Spleen (tissue), 11 donors: Measurements from ENCODE around the gene MEGF6. TPM values are rescaled to one million over a fixed set of nuclear protein-coding genes. Genes with fewer than 3 reads are reported as not detected.

Experiments
- DNase-seq: peaks from one replicate; pipeline ENCODE4 v3.0.0-alpha.2; 2020
- H3K27ac ChIP-seq, 8 donors: fragments of 200-600 bp; sonication (generic) in 7 of 8; 1 replicate in 4 of 8; 2 replicates in 4 of 8; pipeline versions ENCODE4 v1.5.0 to v1.8.0; 2016 to 2021; ENCODE audit warnings: inconsistent platforms in 4 of 8, mild to moderate bottlenecking in 4 of 8, moderate library complexity in 1 of 8
- H3K27me3 ChIP-seq, 7 donors: fragments of 200-600 bp; sonication (generic) in 6 of 7; replicated peaks in 1 of 7; 1 replicate in 4 of 7; 2 replicates in 3 of 7; pipeline versions ENCODE4 v1.5.0 to v1.8.0; 2016 to 2021; ENCODE audit warnings: inconsistent platforms in 3 of 7, mild to moderate bottlenecking in 1 of 7
- H3K36me3 ChIP-seq, 6 donors: fragments of 200-600 bp; sonication (generic) in 5 of 6; 1 replicate in 4 of 6; 2 replicates in 2 of 6; pipeline versions ENCODE4 v1.5.0 to v1.8.0; 2016 to 2021; ENCODE audit warnings: inconsistent platforms in 2 of 6
- H3K4me1 ChIP-seq, 6 donors: fragments of 200-600 bp; sonication (generic) in 5 of 6; 1 replicate in 3 of 6; 2 replicates in 3 of 6; pipeline versions ENCODE4 v1.5.0 to v1.8.0; 2016 to 2021; ENCODE audit warnings: inconsistent platforms in 3 of 6
- H3K4me3 ChIP-seq, 8 donors: fragments of 200-600 bp; sonication (generic) in 7 of 8; 1 replicate in 4 of 8; 2 replicates in 4 of 8; pipeline versions ENCODE4 v1.5.0 to v1.8.0; 2016 to 2021; ENCODE audit warnings: inconsistent platforms in 4 of 8, mild to moderate bottlenecking in 4 of 8, moderate library complexity in 2 of 8
- H3K9me3 ChIP-seq, 8 donors: fragments of 200-600 bp; sonication (generic) in 7 of 8; 1 replicate in 4 of 8; 2 replicates in 4 of 8; pipeline versions ENCODE4 v1.5.0 to v1.8.0; 2016 to 2021; ENCODE audit warnings: inconsistent platforms in 4 of 8
- POLR2A ChIP-seq, 3 donors: fragments of 450-650 bp; IDR thresholded peaks; one replicate each; pipeline ENCODE4 v1.5.1; 2017; ENCODE audit warnings: antibody characterized with exemption in 3 of 3, mild to moderate bottlenecking in 1 of 3
- POLR2AphosphoS5 ChIP-seq, 3 donors: sonication (generic); formaldehyde crosslinking; IDR thresholded peaks; one replicate each; pipeline ENCODE4 v1.5.1; 2017; ENCODE audit warnings: antibody characterized with exemption in 3 of 3
- WGBS, 5 donors: extraction: QIAGEN DNeasy Blood & Tissue Kit in 3 of 5; methylation state at CpG; one replicate each; pipeline versions ENCODE4 v1.1.5 to v1.1.7; 2013 to 2018; 5-methylcytosine and 5-hydroxymethylcytosine counted together
- intact Hi-C: fragments of 100-400 bp; cut with DNase I; formaldehyde crosslinking; loops from one replicate; pipeline ENCODE4 v1.15.0; 2023; ENCODE audit warnings: low total_unique reads
- polyA plus RNA-seq, 3 donors: library from polyadenylated mRNA; stranded (reverse); fragments of 200-250 nt; gene quantifications; one replicate each; pipeline ENCODE4 v1.2.1, GENCODE V29; 2013
- total RNA-seq, 7 donors: library from RNA; depleted of rRNA in 3 of 7; stranded (reverse); fragments of >200 nt in 3 of 7; fragmentation: NEBNext Ultra II Directional in 4 of 7; extraction: Animal tissue kit (Norgen Biotek cat#: 25700) in 4 of 7; gene quantifications; one replicate each; pipeline versions ENCODE4 v1.1.0 to v1.2.1, GENCODE V29; 2016 to 2021
- TF ChIP-seq, protein P1 (sequence below), 11 experiments: fragments of 200-600 bp in 7 of 11; fragments of 450-650 bp in 4 of 11; sonication (generic) in 4 of 11; IDR thresholded peaks in 8 of 11; conservative IDR thresholded peaks in 3 of 11; 1 replicate in 7 of 11; 2 replicates in 4 of 11; pipeline versions ENCODE4 v1.4.0 to v1.8.0; 2016 to 2021; ENCODE audit warnings: antibody characterized with exemption in 11 of 11, inconsistent platforms in 4 of 11, mild to moderate bottlenecking in 1 of 11
- donor health status: healthy with polysubstance abuse.
- donor health status: DM: no; HTN: no; CAD: no; lungs with moderate emphysema.
- donor health status: DM: no; HTN: no; CAD: no.
- donor health status: Bipolar disorder and iron deficiency.
- donor health status: healthy.
- donor health status: DM: no; HTN: no; CAD: no.
- donor health status: DM: yes; HTN: yes; CAD: no.

The MEGF6 gene
- total and polyA plus RNA-seq, 10 donors, result 8.7 to 39.5 (median 20.3) TPM

DNA sequence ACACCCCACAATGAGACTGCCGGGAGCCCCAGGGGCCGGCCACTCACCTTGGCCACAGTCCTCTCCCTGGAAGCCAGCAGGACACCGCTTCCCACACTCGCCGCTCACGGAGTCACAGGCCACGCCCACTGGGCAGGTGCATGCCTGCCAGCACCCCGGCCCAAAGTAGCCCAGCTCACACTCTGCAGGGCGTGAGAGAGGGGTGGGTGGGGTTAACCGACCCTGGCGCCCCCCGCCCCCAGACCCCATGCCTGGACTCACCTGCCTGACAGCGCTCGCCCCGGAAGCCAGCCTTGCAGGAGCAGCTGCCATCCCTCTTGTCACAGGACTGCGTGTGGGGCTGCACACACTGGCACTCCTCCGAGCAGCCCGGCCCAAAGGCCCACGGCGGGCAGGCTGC is 106.1 kb downstream of the MEGF6 start:
- Histone ChIP-seq H3K27ac (no peak overlapping the region), H3K4me3 (no peak overlapping the region), H3K27me3 (no peaks in the 10 kb centered on the region), H3K9me3 (no peaks in the 10 kb centered on the region), H3K4me1 (peaks cover 0 to 29% (median 6%) of the 10 kb centered on the region in 6 donors), H3K36me3 (peaks cover 0 to 52% (median 2%) of the 10 kb centered on the region in 6 donors)
- 88 to 96% (median 88%) methylated on average over 7 to 20 of the region's 20 CpGs for WGBS, 5 donors
- intact Hi-C loops, result no loop called here
- TF ChIP-seq POLR2AphosphoS5 (IDR thresholded peaks at IDR 0.05), result no peak
- TF ChIP-seq, protein P1, sequence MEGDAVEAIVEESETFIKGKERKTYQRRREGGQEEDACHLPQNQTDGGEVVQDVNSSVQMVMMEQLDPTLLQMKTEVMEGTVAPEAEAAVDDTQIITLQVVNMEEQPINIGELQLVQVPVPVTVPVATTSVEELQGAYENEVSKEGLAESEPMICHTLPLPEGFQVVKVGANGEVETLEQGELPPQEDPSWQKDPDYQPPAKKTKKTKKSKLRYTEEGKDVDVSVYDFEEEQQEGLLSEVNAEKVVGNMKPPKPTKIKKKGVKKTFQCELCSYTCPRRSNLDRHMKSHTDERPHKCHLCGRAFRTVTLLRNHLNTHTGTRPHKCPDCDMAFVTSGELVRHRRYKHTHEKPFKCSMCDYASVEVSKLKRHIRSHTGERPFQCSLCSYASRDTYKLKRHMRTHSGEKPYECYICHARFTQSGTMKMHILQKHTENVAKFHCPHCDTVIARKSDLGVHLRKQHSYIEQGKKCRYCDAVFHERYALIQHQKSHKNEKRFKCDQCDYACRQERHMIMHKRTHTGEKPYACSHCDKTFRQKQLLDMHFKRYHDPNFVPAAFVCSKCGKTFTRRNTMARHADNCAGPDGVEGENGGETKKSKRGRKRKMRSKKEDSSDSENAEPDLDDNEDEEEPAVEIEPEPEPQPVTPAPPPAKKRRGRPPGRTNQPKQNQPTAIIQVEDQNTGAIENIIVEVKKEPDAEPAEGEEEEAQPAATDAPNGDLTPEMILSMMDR (IDR thresholded peaks at IDR 0.05 in 8 of 11, conservative IDR thresholded peaks at IDR 0.05 in 3 of 11), result no peak
- no peak for TF ChIP-seq POLR2A (IDR thresholded peaks at IDR 0.05)
- DNase-seq, result no peak

DNA sequence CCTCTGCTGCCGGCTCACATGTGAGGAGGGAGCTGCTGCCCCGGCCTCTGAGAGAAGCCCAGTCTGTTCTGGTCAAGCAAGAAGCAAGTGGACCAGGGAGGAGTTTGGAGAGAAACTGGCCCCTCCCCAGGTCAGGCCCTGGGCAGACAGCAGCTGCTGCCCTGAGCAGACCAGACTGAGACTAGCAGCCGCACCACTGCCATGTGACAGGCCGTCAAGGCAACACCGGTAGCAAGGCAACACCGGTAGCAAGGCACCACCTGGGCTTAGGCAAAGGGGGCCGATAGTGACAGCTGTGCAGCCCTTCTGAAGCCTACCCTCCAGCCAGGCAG is 106.5 kb downstream of the MEGF6 start:
- Histone ChIP-seq H3K36me3 (peaks cover 0 to 52% (median 2%) of the 10 kb centered on the region in 6 donors), H3K9me3 (no peaks in the 10 kb centered on the region), H3K27me3 (no peaks in the 10 kb centered on the region), H3K4me1 (peaks cover 0 to 29% (median 6%) of the 10 kb centered on the region in 6 donors), H3K4me3 (no peak overlapping the region), H3K27ac (peak overlapping the region in 5 of 8 donors; percentile 22 to 64 (median 47))
- intact Hi-C loops, result no loop called here
- TF ChIP-seq, protein P1 (IDR thresholded peaks at IDR 0.05 in 8 of 11, conservative IDR thresholded peaks at IDR 0.05 in 3 of 11), result no peak
- TF ChIP-seq POLR2AphosphoS5 (IDR thresholded peaks at IDR 0.05), result no peak
- no peak for TF ChIP-seq POLR2A (IDR thresholded peaks at IDR 0.05)
- no peak for DNase-seq
- WGBS, 5 donors, result 73 to 92% (median 84%) methylated on average over 3 to 7 of the region's 7 CpGs

DNA sequence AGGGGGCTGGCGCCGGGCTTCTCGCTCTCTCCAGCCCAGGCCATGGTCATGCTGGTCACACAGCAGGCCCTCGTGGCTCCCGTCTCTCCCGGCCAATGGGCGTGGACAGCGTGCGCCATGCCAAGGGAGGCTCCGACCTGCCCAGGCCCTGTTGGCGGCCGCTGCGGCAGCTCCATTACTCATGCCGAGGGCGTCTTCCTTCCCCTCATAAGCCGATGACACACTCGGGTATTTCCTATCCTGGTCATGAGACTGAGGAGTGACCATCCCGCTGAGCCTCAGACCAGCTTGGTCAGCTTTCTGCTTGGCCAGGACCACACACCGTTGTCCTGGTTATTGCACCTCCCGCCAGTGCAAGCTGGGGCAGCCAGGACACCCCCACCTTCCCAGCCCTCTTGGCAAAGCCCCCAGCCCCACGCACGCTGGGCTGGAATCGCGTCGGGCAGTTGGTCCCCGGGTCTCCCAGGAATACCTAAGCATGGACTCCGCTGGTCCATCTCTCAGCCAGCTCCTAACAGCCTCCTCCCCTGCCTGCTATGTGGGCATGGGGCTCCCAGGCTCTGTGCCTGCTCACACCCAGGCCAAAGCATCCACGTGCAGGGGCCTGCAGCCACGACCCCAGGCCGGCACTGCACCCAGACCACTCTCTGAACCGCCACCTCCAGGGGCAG is 107.0 kb downstream of the MEGF6 start:
- no peak for DNase-seq
- peaks cover 0 to 49% (median 2%) of the 10 kb centered on the region in 6 donors for H3K36me3 ChIP-seq
- H3K9me3 ChIP-seq, result no peaks in the 10 kb centered on the region
- intact Hi-C loops, result no loop called here
- 66 to 86% (median 80%) methylated on average over 9 to 31 of the region's 31 CpGs for WGBS, 5 donors
- peaks cover 0 to 29% (median 6%) of the 10 kb centered on the region in 6 donors for H3K4me1 ChIP-seq
- no peaks in the 10 kb centered on the region for H3K27me3 ChIP-seq
- H3K4me3 ChIP-seq, result no peak overlapping the region
- peak overlapping the region in 5 of 8 donors; percentile 23 to 64 (median 47) for H3K27ac ChIP-seq
- TF ChIP-seq POLR2AphosphoS5 (IDR thresholded peaks at IDR 0.05) (peak; percentile 59 to 72 (median 60)), POLR2A (IDR thresholded peaks at IDR 0.05) (no peak)

DNA sequence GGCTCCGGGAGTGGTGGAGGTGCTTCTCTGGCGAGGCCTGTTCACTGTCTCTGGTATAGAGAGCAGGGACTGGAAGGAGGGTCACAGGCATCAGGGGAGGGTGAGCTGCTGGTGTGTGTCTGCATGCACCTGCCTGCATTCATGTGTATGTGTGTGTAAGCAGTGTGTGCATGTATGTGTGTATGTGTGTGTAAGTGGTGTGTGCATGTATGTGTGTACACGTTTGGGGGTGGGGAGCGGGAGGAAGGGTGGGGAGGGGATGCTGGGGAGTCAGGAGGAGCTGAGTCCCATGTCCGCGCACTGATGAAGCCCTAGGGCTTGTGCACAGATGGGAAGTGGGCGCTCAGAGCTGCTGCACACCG is 107.8 kb downstream of the MEGF6 start:
- TF ChIP-seq, protein P1 (IDR thresholded peaks at IDR 0.05 in 8 of 11, conservative IDR thresholded peaks at IDR 0.05 in 3 of 11), result no peak
- TF ChIP-seq POLR2A (IDR thresholded peaks at IDR 0.05) (no peak), POLR2AphosphoS5 (IDR thresholded peaks at IDR 0.05) (no peak)
- Histone ChIP-seq H3K4me1 (peaks cover 0 to 29% (median 6%) of the 10 kb centered on the region in 6 donors), H3K27ac (peak overlapping the region in 3 of 8 donors; percentile 28 to 64 (median 48)), H3K4me3 (no peak overlapping the region), H3K36me3 (peaks cover 0 to 41% (median 2%) of the 10 kb centered on the region in 6 donors), H3K27me3 (no peaks in the 10 kb centered on the region), H3K9me3 (no peaks in the 10 kb centered on the region)
- intact Hi-C loops, result no loop called here
- 85 to 92% (median 91%) methylated on average over 8 of the region's 8 CpGs for whole genome bisulfite sequencing, 5 donors
- DNase-seq, result no peak
